ENCODE data around the gene PSD2.

- TF ChIP-seq CTCF (IDR thresholded peaks at IDR 0.05; ENCODE audit: insufficient read depth, low read depth, low read length), result no peak
- no peak for TF ChIP-seq EZH2 (IDR thresholded peaks at IDR 0.05; ENCODE audit: insufficient read depth, low read length)
These were observed 85.0 kb downstream of the PSD2 start for GRCh38 chr5:139880416-139881142.

All from astrocyte (in vitro differentiated cells and primary cell).